ENCODE data around the gene KCNJ18.
"Not testable (repeated sequence)": the region's sequence is repeated elsewhere in the genome, so short reads cannot be mapped to it uniquely, and the experiment has no call there.

GRCh38 chr17:21714676-21715075 is 22.4 kb downstream of the KCNJ18 start:
- not testable (repeated sequence) for TF ChIP-seq ZNF544, CTCF, ZNF10, YY1 (tag by site-specific recombination; IDR thresholded peaks at IDR 0.05)

Measured in HEK293 (cell line).